ENCODE measurements around the gene GYS1.

The GYS1 gene

GRCh38 chr19:49014123-49014869 is 21.2 kb upstream of the GYS1 start:
- no peaks in the 10 kb centered on the region for H3K9me3 Mint-ChIP-seq
- H3K4me1 Mint-ChIP-seq: peaks cover 10% of the 10 kb centered on the region
- ATAC-seq (replicated peaks; ENCODE audit: extremely low read depth, poor library complexity, severe bottlenecking): no peak
- H3K4me3 Mint-ChIP-seq: no peak overlapping the region
- H3K27me3 Mint-ChIP-seq: no peaks in the 10 kb centered on the region
- no peak for DNase-seq (ENCODE audit: low spot score in 2 of 2)
- H3K36me3 Mint-ChIP-seq (ENCODE audit: insufficient read depth): peaks cover 6% of the 10 kb centered on the region
- no peak overlapping the region for H3K27ac Mint-ChIP-seq (ENCODE audit: low read depth)

- Mint-ChIP-seq H3K27ac (ENCODE audit: low read depth) (no peak overlapping the region), H3K4me1 (no peaks in the 10 kb centered on the region), H3K9me3 (no peaks in the 10 kb centered on the region), H3K27me3 (no peaks in the 10 kb centered on the region), H3K36me3 (ENCODE audit: insufficient read depth) (peaks cover 18% of the 10 kb centered on the region), H3K4me3 (no peak overlapping the region)
- no peak for DNase-seq (ENCODE audit: low spot score in 2 of 2)
- ATAC-seq (replicated peaks; ENCODE audit: extremely low read depth, poor library complexity, severe bottlenecking): no peak
These were observed 18.1 kb upstream of the GYS1 start for GRCh38 chr19:49011194-49011593.

- no peak for ATAC-seq (replicated peaks; ENCODE audit: extremely low read depth, poor library complexity, severe bottlenecking)
- no peak overlapping the region for H3K27ac Mint-ChIP-seq (ENCODE audit: low read depth)
- H3K4me3 Mint-ChIP-seq: no peak overlapping the region
These were observed 17.3 kb upstream of the GYS1 start for GRCh38 chr19:49010453-49010852.

GRCh38 chr19:49009828-49010227 is 16.7 kb upstream of the GYS1 start:
- Mint-ChIP-seq H3K27me3 (no peaks in the 10 kb centered on the region), H3K36me3 (ENCODE audit: insufficient read depth) (peaks cover 19% of the 10 kb centered on the region), H3K9me3 (no peaks in the 10 kb centered on the region), H3K4me1 (no peaks in the 10 kb centered on the region), H3K27ac (ENCODE audit: low read depth) (no peak overlapping the region), H3K4me3 (no peak overlapping the region)
- DNase-seq (ENCODE audit: low spot score in 2 of 2) (no peak), ATAC-seq (replicated peaks; ENCODE audit: extremely low read depth, poor library complexity, severe bottlenecking) (no peak)

More at GRCh38 chr19:49010453-49010852, 17.3 kb upstream of the GYS1 start:
- Mint-ChIP-seq H3K27me3 (no peaks in the 10 kb centered on the region), H3K36me3 (ENCODE audit: insufficient read depth) (peaks cover 19% of the 10 kb centered on the region), H3K9me3 (no peaks in the 10 kb centered on the region), H3K4me1 (no peaks in the 10 kb centered on the region)
- DNase-seq (ENCODE audit: low spot score in 2 of 2): no peak

- DNase-seq (ENCODE audit: low spot score in 2 of 2): no peak
- no peak overlapping the region for H3K27ac Mint-ChIP-seq (ENCODE audit: low read depth)
- no peak overlapping the region for H3K4me3 Mint-ChIP-seq
- no peaks in the 10 kb centered on the region for H3K4me1 Mint-ChIP-seq
- no peaks in the 10 kb centered on the region for H3K27me3 Mint-ChIP-seq
- no peaks in the 10 kb centered on the region for H3K9me3 Mint-ChIP-seq
- no peak for ATAC-seq (replicated peaks; ENCODE audit: extremely low read depth, poor library complexity, severe bottlenecking)
- H3K36me3 Mint-ChIP-seq (ENCODE audit: insufficient read depth): peaks cover 31% of the 10 kb centered on the region
These were observed 13.8 kb upstream of the GYS1 start for GRCh38 chr19:49006905-49007304.

GRCh38 chr19:49004964-49005614 is 12.0 kb upstream of the GYS1 start:
- Mint-ChIP-seq H3K27ac (ENCODE audit: low read depth) (no peak overlapping the region), H3K4me3 (no peak overlapping the region), H3K36me3 (ENCODE audit: insufficient read depth) (peaks cover 28% of the 10 kb centered on the region), H3K27me3 (no peaks in the 10 kb centered on the region), H3K9me3 (no peaks in the 10 kb centered on the region), H3K4me1 (no peaks in the 10 kb centered on the region)
- ATAC-seq (replicated peaks; ENCODE audit: extremely low read depth, poor library complexity, severe bottlenecking) (no peak), DNase-seq (ENCODE audit: low spot score in 2 of 2) (no peak)

- H3K27ac Mint-ChIP-seq (ENCODE audit: low read depth): no peak overlapping the region
- no peak overlapping the region for H3K4me3 Mint-ChIP-seq
- peaks cover 6% of the 10 kb centered on the region for H3K4me1 Mint-ChIP-seq
- DNase-seq (ENCODE audit: low spot score in 2 of 2): no peak
- ATAC-seq (replicated peaks; ENCODE audit: extremely low read depth, poor library complexity, severe bottlenecking): no peak
- H3K9me3 Mint-ChIP-seq: no peaks in the 10 kb centered on the region
- peaks cover 30% of the 10 kb centered on the region for H3K36me3 Mint-ChIP-seq (ENCODE audit: insufficient read depth)
- H3K27me3 Mint-ChIP-seq: no peaks in the 10 kb centered on the region
These were observed 11.0 kb upstream of the GYS1 start for GRCh38 chr19:49004133-49004532.

- DNase-seq (ENCODE audit: low spot score in 2 of 2) (peak; percentile 42 to 52), ATAC-seq (replicated peaks; ENCODE audit: extremely low read depth, poor library complexity, severe bottlenecking) (peak; percentile 82)
- no peaks in the 10 kb centered on the region for H3K27me3 Mint-ChIP-seq
- H3K36me3 Mint-ChIP-seq (ENCODE audit: insufficient read depth): peaks cover 15% of the 10 kb centered on the region
- peaks cover 20% of the 10 kb centered on the region for H3K4me1 Mint-ChIP-seq
- H3K9me3 Mint-ChIP-seq: no peaks in the 10 kb centered on the region
- no peak overlapping the region for H3K27ac Mint-ChIP-seq (ENCODE audit: low read depth)
- H3K4me3 Mint-ChIP-seq: no peak overlapping the region
These were observed 6.6 kb upstream of the GYS1 start for GRCh38 chr19:48999481-49000325.

- Mint-ChIP-seq H3K4me1 (peaks cover 33% of the 10 kb centered on the region), H3K9me3 (no peaks in the 10 kb centered on the region), H3K4me3 (no peak overlapping the region), H3K27ac (ENCODE audit: low read depth) (no peak overlapping the region), H3K27me3 (no peaks in the 10 kb centered on the region), H3K36me3 (ENCODE audit: insufficient read depth) (peaks cover 8% of the 10 kb centered on the region)
- no peak for ATAC-seq (replicated peaks; ENCODE audit: extremely low read depth, poor library complexity, severe bottlenecking)
- DNase-seq (ENCODE audit: low spot score in 2 of 2): peak in 1 of 2 donors; percentile 33
These were observed 4.9 kb upstream of the GYS1 start for GRCh38 chr19:48997972-48998371.

- Mint-ChIP-seq H3K27ac (ENCODE audit: low read depth) (peak overlapping the region; percentile 87), H3K4me1 (peaks cover 45% of the 10 kb centered on the region), H3K9me3 (no peaks in the 10 kb centered on the region), H3K36me3 (ENCODE audit: insufficient read depth) (peaks cover 17% of the 10 kb centered on the region), H3K27me3 (no peaks in the 10 kb centered on the region), H3K4me3 (peak overlapping the region; percentile 87)
- ATAC-seq (replicated peaks; ENCODE audit: extremely low read depth, poor library complexity, severe bottlenecking) (no peak), DNase-seq (ENCODE audit: low spot score in 2 of 2) (no peak)
These were observed 902 bp upstream of the GYS1 start for GRCh38 chr19:48994035-48994386.

- H3K4me3 Mint-ChIP-seq: peak overlapping the region; percentile 87
These were observed 431 bp downstream of the GYS1 start for GRCh38 chr19:48992581-48993174.

GRCh38 chr19:48991873-48992580 is 1.1 kb downstream of the GYS1 start:
- Mint-ChIP-seq H3K4me1 (peaks cover 44% of the 10 kb centered on the region), H3K27ac (ENCODE audit: low read depth) (peak overlapping the region; percentile 87), H3K36me3 (ENCODE audit: insufficient read depth) (peaks cover 25% of the 10 kb centered on the region), H3K9me3 (no peaks in the 10 kb centered on the region), H3K27me3 (no peaks in the 10 kb centered on the region), H3K4me3 (peak overlapping the region; percentile 87)
- ATAC-seq (replicated peaks; ENCODE audit: extremely low read depth, poor library complexity, severe bottlenecking): no peak
- DNase-seq (ENCODE audit: low spot score in 2 of 2): no peak

More at GRCh38 chr19:48992581-48993174, 431 bp downstream of the GYS1 start:
- Mint-ChIP-seq H3K27ac (ENCODE audit: low read depth) (peak overlapping the region; percentile 87), H3K27me3 (no peaks in the 10 kb centered on the region), H3K4me1 (peaks cover 46% of the 10 kb centered on the region), H3K36me3 (ENCODE audit: insufficient read depth) (peaks cover 25% of the 10 kb centered on the region), H3K9me3 (no peaks in the 10 kb centered on the region)
- no peak for ATAC-seq (replicated peaks; ENCODE audit: extremely low read depth, poor library complexity, severe bottlenecking)
- DNase-seq (ENCODE audit: low spot score in 2 of 2): no peak

Measured in central memory CD8-positive, alpha-beta T cell (primary cell).